H1 (cell line): ENCODE measurements around the gene DYRK1B. TPM values are rescaled to one million over a fixed set of nuclear protein-coding genes. Genes with fewer than 3 reads are reported as not detected.

Experiments
- NRF1 ChIP-seq: IDR thresholded peaks from 2 replicates; pipeline ENCODE4 v1.6.1; 2011; ENCODE audit warnings: mild to moderate bottlenecking, low read depth, low read length, improper control_type of control experiment
- POU5F1 ChIP-seq: IDR thresholded peaks from 2 replicates; pipeline ENCODE4 v1.6.1; 2011; ENCODE audit warnings: low read depth, mild to moderate bottlenecking, low read length, moderate library complexity
- SP2 ChIP-seq: IDR thresholded peaks from 2 replicates; pipeline ENCODE4 v1.6.1; 2012; ENCODE audit warnings: mild to moderate bottlenecking, low read length, inconsistent platforms
- YY1 ChIP-seq: IDR thresholded peaks from 2 replicates; pipeline ENCODE4 v1.6.1; 2011; ENCODE audit warnings: low read depth, mild to moderate bottlenecking, low read length
- polyA plus RNA-seq, 7 experiments: library from polyadenylated mRNA; depleted of rRNA in 3 of 7; stranded (reverse) in 5 of 7; unstranded in 2 of 7; fragments of >200 nt in 5 of 7; fragments of 200-250 nt in 2 of 7; gene quantifications; 1 replicate in 5 of 7; 2 replicates in 1 of 7; 4 replicates in 1 of 7; pipeline versions ENCODE4 v1.2.1 to v1.2.3, GENCODE V29; 2011 to 2013; ENCODE audit warnings: missing spikeins in 2 of 7, mixed read lengths in 2 of 7
- total RNA-seq: library from RNA; stranded (reverse); fragmentation: NEBNext Ultra II Directional; extraction: Animal tissue kit (Norgen Biotek cat#: 25700); gene quantifications from 2 replicates; pipeline ENCODE4 v1.2.1, GENCODE V29; 2021

DYRK1B gene
- total and polyA plus RNA-seq, 2 of the 8 experiments (the other 6 are each of a cell fraction or from before 2014, with no cell fraction given), result 6.9 to 14.8 TPM

DNA sequence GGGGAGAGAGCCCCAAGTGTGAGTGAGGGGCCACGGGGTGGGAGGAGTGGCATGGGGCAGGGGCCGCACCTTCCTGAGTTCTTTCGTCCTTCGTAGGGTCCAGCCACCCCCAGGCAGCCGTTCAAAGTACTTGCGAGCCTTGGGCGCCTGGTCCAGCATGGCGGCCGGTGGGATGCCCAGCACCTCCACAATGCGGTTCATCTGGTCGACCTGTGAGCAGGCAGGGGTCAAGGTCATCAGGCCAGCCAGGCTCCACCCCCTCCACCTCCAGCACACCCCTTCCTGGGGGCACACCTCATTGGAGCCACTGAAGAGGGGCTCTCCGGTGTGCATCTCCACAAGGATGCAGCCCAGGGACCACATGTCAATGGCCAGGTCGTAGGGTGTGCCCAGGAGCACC, 6.7 kb downstream of the DYRK1B start (continued):
- TF ChIP-seq SP2 (no peak), POU5F1 (no peak), YY1 (no peak), NRF1 (no peak)
